ENCODE data around the gene EVL. TPM values are rescaled to one million over a fixed set of nuclear protein-coding genes. Genes with fewer than 3 reads are reported as not detected.
A peak's percentile ranks its signal among the peaks of the same experiment; 100 is the strongest.

Gene EVL
- total RNA-seq, 2 donors from 2014 or later: 41.5 to 42.0 TPM

DNA sequence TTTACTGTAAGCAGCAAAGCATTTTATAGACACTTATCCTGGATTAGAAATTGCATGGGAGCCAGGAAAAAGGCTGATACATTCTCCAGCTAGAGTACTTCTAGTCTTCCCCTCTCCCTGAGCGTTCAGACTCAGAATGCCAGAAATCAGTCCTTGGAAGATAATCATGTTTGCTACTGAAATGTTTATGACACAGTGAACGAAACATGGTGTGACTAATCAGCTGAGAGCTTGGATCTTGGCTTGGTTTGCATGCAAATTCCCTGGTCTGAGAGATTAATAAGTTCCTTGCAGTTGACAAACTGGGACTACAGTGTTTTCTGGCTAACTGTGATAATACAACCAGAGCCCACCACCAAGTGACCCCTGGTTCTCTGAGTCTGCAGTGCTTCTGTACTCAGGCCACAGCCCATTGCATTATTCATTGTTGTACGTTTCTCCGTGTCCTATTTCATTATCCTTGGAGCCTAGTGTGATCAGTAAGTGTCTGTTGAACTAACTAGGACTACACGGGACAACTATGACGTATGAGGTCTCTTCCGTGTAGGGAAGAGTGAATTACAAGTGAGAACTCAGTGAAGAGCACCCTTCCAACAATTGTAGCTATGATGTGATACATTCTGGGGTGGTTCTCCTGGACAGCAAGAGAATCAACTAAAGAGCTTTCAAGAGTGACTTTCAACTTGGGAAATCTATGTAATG lies 34.6 kb upstream of the EVL start:
- H3K4me3 ChIP-seq: no peak overlapping the region
- TF ChIP-seq, protein P1, sequence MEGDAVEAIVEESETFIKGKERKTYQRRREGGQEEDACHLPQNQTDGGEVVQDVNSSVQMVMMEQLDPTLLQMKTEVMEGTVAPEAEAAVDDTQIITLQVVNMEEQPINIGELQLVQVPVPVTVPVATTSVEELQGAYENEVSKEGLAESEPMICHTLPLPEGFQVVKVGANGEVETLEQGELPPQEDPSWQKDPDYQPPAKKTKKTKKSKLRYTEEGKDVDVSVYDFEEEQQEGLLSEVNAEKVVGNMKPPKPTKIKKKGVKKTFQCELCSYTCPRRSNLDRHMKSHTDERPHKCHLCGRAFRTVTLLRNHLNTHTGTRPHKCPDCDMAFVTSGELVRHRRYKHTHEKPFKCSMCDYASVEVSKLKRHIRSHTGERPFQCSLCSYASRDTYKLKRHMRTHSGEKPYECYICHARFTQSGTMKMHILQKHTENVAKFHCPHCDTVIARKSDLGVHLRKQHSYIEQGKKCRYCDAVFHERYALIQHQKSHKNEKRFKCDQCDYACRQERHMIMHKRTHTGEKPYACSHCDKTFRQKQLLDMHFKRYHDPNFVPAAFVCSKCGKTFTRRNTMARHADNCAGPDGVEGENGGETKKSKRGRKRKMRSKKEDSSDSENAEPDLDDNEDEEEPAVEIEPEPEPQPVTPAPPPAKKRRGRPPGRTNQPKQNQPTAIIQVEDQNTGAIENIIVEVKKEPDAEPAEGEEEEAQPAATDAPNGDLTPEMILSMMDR (IDR thresholded peaks at IDR 0.05): no peak
- H3K27me3 ChIP-seq: no peaks in the 10 kb centered on the region
- peak overlapping the region; percentile 15 to 23 for H3K27ac ChIP-seq
- H3K9me3 ChIP-seq: no peaks in the 10 kb centered on the region
- no peaks in the 10 kb centered on the region for H3K36me3 ChIP-seq
- DNase-seq (ENCODE audit: low spot score): no peak
- H3K4me1 ChIP-seq: peaks cover 0 to 25% of the 10 kb centered on the region in 2 donors

GRCh38 chr14:100031506-100032281 lies 33.5 kb upstream of the EVL start:
- peak; percentile 82 for DNase-seq (ENCODE audit: low spot score)
- Histone ChIP-seq H3K27ac (peak overlapping the region; percentile 15 to 23), H3K9me3 (no peaks in the 10 kb centered on the region)

DNA sequence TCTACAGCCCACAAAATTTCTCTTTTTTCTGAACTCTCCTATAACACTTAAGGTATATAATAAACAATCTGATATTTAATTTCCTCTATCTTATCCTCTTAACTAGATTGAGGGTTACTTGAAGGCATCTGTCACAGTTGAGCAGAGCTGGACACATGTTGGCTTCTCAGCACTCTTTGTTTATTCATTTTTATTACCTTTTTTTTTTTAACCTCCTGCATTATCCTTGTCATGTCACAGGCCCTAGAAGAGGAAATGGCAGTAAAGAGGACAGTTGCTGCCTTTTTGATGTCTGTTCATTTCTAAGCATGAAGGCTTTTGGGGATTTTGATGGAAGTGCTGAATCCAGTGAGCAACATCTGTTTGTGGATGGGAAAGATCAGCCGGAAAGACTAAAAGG lies 32.5 kb upstream of the EVL start:
- Histone ChIP-seq H3K4me1 (peaks cover 0 to 24% of the 10 kb centered on the region in 2 donors), H3K27ac (no peak overlapping the region), H3K4me3 (no peak overlapping the region), H3K9me3 (no peaks in the 10 kb centered on the region), H3K27me3 (no peaks in the 10 kb centered on the region), H3K36me3 (no peaks in the 10 kb centered on the region)
- TF ChIP-seq, protein P1 (IDR thresholded peaks at IDR 0.05): no peak
- no peak for DNase-seq (ENCODE audit: low spot score)

More at GRCh38 chr14:100031506-100032281, 33.5 kb upstream of the EVL start:
- Histone ChIP-seq H3K27me3 (no peaks in the 10 kb centered on the region), H3K4me3 (peak overlapping the region in 1 of 2 donors; percentile 16), H3K4me1 (peaks cover 0 to 24% of the 10 kb centered on the region in 2 donors), H3K36me3 (no peaks in the 10 kb centered on the region)
- TF ChIP-seq, protein P1 (IDR thresholded peaks at IDR 0.05): no peak

DNA sequence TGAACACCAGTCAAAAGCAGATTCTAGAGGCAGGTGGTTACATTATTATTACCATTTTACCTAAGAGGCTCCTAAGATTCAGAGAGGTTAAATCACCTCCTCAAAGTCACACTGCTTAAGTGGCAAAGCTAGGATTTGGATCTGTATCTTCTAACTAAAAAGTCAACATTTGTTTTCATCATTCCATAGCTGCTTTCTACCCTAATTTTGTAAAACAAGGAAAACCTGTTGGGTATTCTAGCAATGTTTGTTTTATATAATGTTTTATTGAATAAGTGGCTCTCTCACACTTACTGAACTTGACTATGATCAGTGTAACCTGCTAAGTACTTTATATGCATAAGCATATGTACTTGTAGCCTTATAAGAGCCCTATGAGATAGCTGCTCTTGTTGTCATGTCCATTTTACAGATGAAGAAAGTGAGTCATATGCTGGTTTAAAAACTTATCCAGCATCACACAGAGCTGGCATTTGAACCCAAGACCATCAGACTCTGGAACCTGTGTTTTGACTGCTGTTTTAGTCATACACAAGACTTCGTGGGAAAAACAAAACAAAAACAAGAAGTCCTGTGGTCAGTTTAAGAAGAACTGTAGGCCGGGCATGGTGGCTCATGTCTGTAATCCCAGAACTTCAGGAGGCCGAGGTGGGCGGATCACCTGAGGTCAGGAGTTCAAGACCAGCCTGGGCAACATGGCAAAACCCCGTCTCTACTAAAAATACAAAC lies 31.7 kb upstream of the EVL start:
- H3K27ac ChIP-seq: no peak overlapping the region
- H3K36me3 ChIP-seq: no peaks in the 10 kb centered on the region
- peaks cover 0 to 24% of the 10 kb centered on the region in 2 donors for H3K4me1 ChIP-seq
- TF ChIP-seq, protein P1 (IDR thresholded peaks at IDR 0.05): no peak
- no peak for DNase-seq (ENCODE audit: low spot score)
- H3K4me3 ChIP-seq: no peak overlapping the region
- H3K9me3 ChIP-seq: no peaks in the 10 kb centered on the region
- H3K27me3 ChIP-seq: no peaks in the 10 kb centered on the region

- TF ChIP-seq, protein P1 (IDR thresholded peaks at IDR 0.05): no peak
- H3K27ac ChIP-seq: no peak overlapping the region
- no peaks in the 10 kb centered on the region for H3K36me3 ChIP-seq
- no peak for DNase-seq (ENCODE audit: low spot score)
- no peak overlapping the region for H3K4me3 ChIP-seq
- H3K4me1 ChIP-seq: peaks cover 0 to 24% of the 10 kb centered on the region in 2 donors
- H3K9me3 ChIP-seq: no peaks in the 10 kb centered on the region
- H3K27me3 ChIP-seq: no peaks in the 10 kb centered on the region
These were observed 30.8 kb upstream of the EVL start for GRCh38 chr14:100034468-100034867.

Data from right atrium auricular region (tissue), 2 donors.